ENCODE results near the gene CCAR1. TPM values are rescaled to one million over a fixed set of nuclear protein-coding genes. Genes with fewer than 3 reads are reported as not detected.
"Not testable (repeated sequence)": the region's sequence is repeated elsewhere in the genome, so short reads cannot be mapped to it uniquely, and the experiment has no call there.

The CCAR1 gene
- total RNA-seq, 1 experiment from 2014 or later: 26.5 TPM

- Histone ChIP-seq H3K9me3 (no peaks in the 10 kb centered on the region), H3K4me3 (no peak overlapping the region), H3K27me3 (no peaks in the 10 kb centered on the region), H3K36me3 (peaks cover 80% of the 10 kb centered on the region)
- no peak for DNase-seq
These were observed 21.4 kb downstream of the CCAR1 start for GRCh38 chr10:68742397-68742796.

DNA sequence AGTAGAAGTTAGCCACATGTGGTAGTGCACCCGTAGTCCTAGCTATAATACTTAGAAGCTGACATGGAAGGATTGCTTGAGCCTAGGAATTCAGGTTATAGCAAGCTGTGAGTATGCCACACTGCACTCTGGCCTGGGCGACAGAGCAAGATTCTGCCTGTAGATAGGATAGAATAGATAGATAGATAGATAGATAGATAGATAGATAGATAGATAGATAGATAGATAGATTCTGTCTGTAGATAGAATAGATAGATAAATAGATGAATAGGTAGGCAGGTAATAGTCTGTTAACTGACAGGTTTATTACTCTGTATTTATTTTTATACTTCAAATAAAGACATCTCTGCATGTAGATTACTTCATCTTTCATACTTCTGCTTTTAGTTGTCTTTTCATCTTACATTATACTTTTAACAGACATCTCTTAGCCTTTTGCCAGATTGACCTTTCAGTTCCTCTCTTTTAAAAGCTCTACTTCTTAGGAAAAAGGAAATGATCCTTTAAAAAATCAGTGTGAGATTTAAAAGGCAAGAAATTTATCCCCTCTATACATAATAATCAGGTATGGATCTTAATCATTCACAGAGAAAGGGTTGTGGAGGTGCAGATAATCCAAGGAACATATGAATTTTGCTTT lies 31.8 kb downstream of the CCAR1 start:
- Histone ChIP-seq H3K4me3 (no peak overlapping the region), H3K9me3 (no peaks in the 10 kb centered on the region), H3K27me3 (no peaks in the 10 kb centered on the region), H3K36me3 (peaks cover 88% of the 10 kb centered on the region)
- no peak for DNase-seq

DNA sequence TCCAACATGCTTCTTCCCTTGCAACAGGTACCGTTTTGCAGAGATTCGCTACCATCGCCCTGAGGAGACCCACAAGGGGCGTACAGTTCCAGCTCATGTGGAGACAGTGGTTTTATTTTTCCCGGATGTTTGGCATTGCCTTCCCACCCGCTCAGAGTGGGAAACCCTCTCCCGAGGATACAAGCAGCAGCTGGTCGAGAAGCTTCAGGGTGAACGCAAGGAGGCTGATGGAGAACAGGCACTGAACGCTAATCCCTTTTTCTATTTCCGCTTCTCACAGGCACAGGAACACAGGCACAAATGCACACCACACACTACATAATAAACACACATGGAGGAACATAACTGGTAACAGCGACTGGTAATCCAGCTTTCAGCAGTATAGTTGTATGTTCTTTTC lies 35.2 kb downstream of the CCAR1 start:
- no peak overlapping the region for H3K4me3 ChIP-seq
- H3K27me3 ChIP-seq: no peaks in the 10 kb centered on the region
- no peak for DNase-seq
- H3K9me3 ChIP-seq: no peaks in the 10 kb centered on the region
- H3K36me3 ChIP-seq: peaks cover 83% of the 10 kb centered on the region

GRCh38 chr10:68756766-68757165 lies 35.7 kb downstream of the CCAR1 start:
- Histone ChIP-seq H3K9me3 (no peaks in the 10 kb centered on the region), H3K27me3 (no peaks in the 10 kb centered on the region), H3K4me3 (no peak overlapping the region), H3K36me3 (peaks cover 85% of the 10 kb centered on the region)
- DNase-seq: no peak

DNA sequence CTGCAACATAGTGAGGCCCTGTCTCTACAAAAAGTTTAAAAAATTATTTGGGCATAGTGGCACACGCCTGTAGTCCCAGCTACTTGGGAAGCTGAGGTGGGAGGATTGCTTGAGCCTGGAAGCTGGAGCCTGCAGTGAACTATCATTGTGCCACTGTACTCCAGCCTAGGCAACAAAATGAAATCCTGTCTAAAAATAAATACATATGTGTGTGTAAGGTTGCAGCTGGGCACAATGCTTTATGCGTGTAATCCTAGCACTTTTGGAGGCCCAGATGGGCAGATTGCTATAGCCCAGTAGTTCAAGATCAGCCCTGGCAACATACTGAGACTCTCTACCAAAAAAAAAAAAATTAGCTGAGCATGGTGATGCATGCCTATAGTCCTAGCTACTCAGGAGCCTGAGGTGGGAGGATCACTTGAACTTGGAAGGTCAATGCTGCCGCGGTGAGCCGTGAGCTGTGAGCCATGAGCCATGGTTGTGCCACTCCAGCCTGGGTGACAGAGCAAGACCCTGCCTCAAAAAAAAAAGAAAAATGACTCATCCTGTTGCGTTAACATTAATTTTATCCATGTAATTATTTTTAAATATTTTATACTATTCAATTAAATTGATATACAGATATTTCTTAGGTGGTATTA lies 38.3 kb downstream of the CCAR1 start:
- Histone ChIP-seq H3K4me3 (no peak overlapping the region), H3K9me3 (no peaks in the 10 kb centered on the region), H3K27me3 (no peaks in the 10 kb centered on the region), H3K36me3 (peaks cover 85% of the 10 kb centered on the region)
- no peak for DNase-seq

DNA sequence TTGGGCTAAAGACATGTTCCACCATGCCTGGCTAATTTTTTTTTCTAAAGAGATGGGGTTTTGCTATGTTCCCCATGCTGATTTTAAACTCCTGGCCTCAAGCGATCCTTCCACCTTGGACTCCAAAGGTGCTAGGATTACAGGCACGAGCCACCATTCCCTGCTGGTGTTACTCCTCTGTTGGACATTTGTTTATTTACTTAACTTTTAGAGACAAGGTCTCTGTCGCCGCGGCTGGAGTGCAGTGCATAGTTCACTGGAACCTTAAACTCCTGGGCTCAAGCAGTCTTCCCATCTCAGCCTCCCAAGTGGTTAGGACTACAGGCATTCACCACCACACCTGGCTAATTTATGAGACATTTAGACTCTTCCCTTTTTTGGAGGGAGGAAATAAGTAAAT lies 38.9 kb downstream of the CCAR1 start:
- DNase-seq: no peak
- Histone ChIP-seq H3K4me3 (no peak overlapping the region), H3K9me3 (no peaks in the 10 kb centered on the region), H3K27me3 (no peaks in the 10 kb centered on the region), H3K36me3 (peaks cover 86% of the 10 kb centered on the region)

GRCh38 chr10:68767407-68767806 lies 46.4 kb downstream of the CCAR1 start:
- H3K27me3 ChIP-seq, H3K9me3 ChIP-seq, DNase-seq, H3K4me3 ChIP-seq: not testable (repeated sequence)
- peaks cover 86% of the 10 kb centered on the region for H3K36me3 ChIP-seq

DNA sequence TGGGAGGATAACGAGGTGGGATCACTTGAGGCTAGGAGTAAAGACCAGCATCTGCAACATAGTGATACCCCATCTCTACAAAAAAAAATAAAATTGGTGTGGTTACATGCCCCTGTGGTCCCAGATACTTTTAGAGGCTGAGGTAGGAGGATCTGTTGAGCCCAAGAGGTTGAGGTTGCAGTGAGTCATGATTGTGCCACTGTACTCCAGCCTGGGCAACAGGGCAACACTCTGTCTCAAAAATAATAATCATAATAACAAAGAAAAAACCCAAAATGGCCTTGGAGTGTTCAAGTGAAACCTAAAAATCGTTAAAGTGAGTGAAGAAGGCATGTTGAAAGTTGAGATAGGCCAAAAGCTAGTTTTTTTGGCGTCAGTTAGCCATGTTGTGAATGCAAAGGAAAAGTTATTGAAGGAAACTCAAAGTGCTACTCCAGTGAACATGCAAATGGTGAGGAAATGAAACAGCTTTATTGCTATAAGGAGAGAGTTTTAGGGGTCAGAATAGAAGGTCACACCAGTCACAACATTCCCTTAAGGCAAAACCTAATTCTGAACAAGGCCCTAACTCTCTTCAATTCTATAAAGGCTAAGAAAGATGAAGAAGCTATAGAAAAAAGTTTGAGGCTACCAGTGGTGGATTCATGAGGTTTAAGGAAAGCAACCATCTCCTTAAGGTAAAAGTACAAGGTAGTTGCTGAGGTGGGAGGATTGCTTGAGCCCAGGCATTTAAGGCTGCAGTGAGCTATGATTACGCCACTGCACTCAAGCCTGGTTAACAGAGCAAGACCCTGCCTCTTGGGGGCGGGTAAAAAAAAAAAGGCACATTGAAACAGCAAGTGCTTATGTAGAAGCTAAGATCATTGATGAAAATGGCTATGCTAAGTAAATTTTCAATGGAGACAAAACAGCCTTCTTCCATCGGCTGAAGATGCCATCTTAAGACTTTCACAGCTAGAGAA lies 60.9 kb downstream of the CCAR1 start:
- Histone ChIP-seq H3K9me3 (no peaks in the 10 kb centered on the region), H3K4me3 (no peak overlapping the region), H3K27me3 (no peaks in the 10 kb centered on the region), H3K36me3 (peaks cover 72% of the 10 kb centered on the region)
- DNase-seq: no peak

- H3K36me3 ChIP-seq: peaks cover 71% of the 10 kb centered on the region
- no peaks in the 10 kb centered on the region for H3K27me3 ChIP-seq
- DNase-seq: no peak
- no peaks in the 10 kb centered on the region for H3K9me3 ChIP-seq
- no peak overlapping the region for H3K4me3 ChIP-seq
These were observed 63.4 kb downstream of the CCAR1 start for GRCh38 chr10:68784476-68784875.

- no peaks in the 10 kb centered on the region for H3K27me3 ChIP-seq
- H3K9me3 ChIP-seq: no peaks in the 10 kb centered on the region
- no peak for DNase-seq
- no peak overlapping the region for H3K4me3 ChIP-seq
- H3K36me3 ChIP-seq: peaks cover 69% of the 10 kb centered on the region
These were observed 66.8 kb downstream of the CCAR1 start for GRCh38 chr10:68787813-68788212.

GRCh38 chr10:68790476-68790875 lies 69.4 kb downstream of the CCAR1 start:
- no peak overlapping the region for H3K4me3 ChIP-seq
- H3K27me3 ChIP-seq: no peaks in the 10 kb centered on the region
- H3K36me3 ChIP-seq: peaks cover 75% of the 10 kb centered on the region
- H3K9me3 ChIP-seq: no peaks in the 10 kb centered on the region
- DNase-seq: no peak

DNA sequence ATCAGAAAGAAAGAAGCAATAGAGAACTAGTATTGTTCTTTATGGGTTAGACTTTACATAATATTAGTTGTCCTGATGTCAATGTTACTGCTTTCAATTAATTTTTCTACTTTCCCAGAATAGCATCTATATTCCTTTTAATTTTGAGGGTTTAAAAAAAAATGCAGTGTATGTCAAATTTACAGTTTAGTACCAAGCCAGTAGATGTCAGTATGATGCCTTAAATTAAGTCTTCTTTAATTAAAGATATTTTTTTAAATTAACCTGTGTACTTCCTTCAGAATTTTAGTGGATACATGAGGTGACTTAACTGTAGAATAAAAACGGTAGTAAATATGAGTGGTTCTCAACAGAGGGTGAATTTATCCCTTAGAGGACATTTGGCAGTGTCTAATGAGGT lies 71.1 kb downstream of the CCAR1 start:
- H3K36me3 ChIP-seq: peaks cover 69% of the 10 kb centered on the region
- no peak for DNase-seq

GRCh38 chr10:68795886-68796532 lies 75.0 kb downstream of the CCAR1 start:
- H3K36me3 ChIP-seq: peaks cover 47% of the 10 kb centered on the region
- no peaks in the 10 kb centered on the region for H3K27me3 ChIP-seq
- no peak for DNase-seq
- H3K4me3 ChIP-seq: no peak overlapping the region
- no peaks in the 10 kb centered on the region for H3K9me3 ChIP-seq

More for the DNA sequence above, 71.1 kb downstream of the CCAR1 start:
- Histone ChIP-seq H3K27me3 (no peaks in the 10 kb centered on the region), H3K9me3 (no peaks in the 10 kb centered on the region), H3K4me3 (no peak overlapping the region)

- H3K36me3 ChIP-seq: peaks cover 41% of the 10 kb centered on the region
- no peaks in the 10 kb centered on the region for H3K27me3 ChIP-seq
- no peaks in the 10 kb centered on the region for H3K9me3 ChIP-seq
- H3K4me3 ChIP-seq: no peak overlapping the region
- DNase-seq: no peak
These were observed 75.6 kb downstream of the CCAR1 start for GRCh38 chr10:68796605-68797004.

DNA sequence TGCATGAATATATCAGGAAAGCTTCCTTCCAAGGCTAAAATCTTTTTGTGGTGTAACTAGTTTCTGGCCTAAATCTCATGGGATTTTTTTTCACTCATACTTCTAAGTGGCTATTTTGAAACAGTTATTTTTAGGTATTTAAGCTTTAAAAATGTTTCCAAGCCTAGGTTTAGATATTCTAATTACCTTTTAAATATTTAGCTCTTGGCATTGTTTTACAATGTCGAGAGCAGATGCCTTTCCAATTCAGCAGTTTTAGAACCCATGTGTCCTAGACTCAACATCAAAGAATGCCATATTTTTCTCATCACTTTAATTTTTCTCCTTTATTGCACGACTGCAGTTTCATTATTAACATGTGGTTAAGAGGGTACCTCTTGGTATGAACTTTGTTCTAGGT lies 79.2 kb downstream of the CCAR1 start:
- H3K9me3 ChIP-seq: no peaks in the 10 kb centered on the region
- no peak overlapping the region for H3K4me3 ChIP-seq
- no peaks in the 10 kb centered on the region for H3K27me3 ChIP-seq
- peaks cover 22% of the 10 kb centered on the region for H3K36me3 ChIP-seq
- no peak for DNase-seq

GRCh38 chr10:68804692-68805091 lies 83.7 kb downstream of the CCAR1 start:
- H3K9me3 ChIP-seq: no peaks in the 10 kb centered on the region
- no peaks in the 10 kb centered on the region for H3K36me3 ChIP-seq
- no peak for DNase-seq
- H3K4me3 ChIP-seq: no peak overlapping the region
- no peaks in the 10 kb centered on the region for H3K27me3 ChIP-seq

DNA sequence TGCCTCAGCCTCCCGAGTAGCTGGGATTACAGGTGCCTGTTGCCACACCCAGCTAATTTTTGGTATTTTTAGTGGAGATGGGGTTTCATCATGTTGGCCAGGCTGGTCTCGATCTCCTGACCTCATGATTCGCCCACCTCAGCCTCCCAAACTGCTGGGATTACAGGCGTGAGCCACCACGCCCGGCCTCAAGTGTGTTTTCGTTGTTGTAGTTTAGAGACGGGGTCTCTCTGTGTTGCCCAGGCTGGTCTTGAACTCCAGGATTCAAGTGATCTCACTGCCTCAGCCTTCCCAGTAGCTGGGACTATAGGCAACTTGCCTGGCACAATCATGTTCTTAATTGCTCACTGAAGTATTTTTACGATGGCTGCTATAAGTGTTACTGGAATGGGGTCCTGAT lies 89.8 kb downstream of the CCAR1 start:
- H3K9me3 ChIP-seq, H3K4me3 ChIP-seq, H3K27me3 ChIP-seq, H3K36me3 ChIP-seq, DNase-seq: not testable (repeated sequence)

All from MG63 (cell line).